ENCODE measurements around the gene APOM. TPM values are rescaled to one million over a fixed set of nuclear protein-coding genes. Genes with fewer than 3 reads are reported as not detected.

APOM gene
- total RNA-seq, 1 experiment from 2014 or later = 5.0 TPM

DNA sequence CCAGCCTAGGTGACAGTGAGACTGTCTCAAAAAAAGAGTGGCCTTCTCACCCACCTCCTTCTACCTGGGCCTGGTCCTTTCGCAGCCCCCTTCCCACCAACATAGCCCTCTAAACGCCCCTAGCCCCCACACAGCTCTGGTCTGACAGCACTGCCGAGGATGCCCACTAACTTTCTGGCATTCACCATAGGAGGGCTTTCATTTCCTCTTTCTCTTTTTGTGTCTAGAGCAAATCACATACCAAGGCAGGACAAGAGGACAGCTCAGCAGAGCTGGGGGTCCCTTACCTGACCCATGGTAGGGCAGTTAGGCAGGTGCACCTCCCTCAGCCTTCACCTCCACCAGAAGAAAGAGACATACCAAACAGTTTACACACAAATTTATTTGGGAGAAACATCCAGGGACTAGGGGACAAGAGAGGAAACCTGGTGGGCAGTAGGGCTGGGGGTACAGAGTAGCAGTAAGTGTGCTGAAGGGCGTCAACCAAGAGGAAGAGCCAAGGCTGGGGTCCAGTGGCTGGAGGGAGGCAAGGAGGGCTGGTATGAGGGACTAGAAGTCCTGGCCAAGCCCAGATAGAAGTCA, 20.7 kb downstream of the APOM start:
- TF ChIP-seq, protein P1, sequence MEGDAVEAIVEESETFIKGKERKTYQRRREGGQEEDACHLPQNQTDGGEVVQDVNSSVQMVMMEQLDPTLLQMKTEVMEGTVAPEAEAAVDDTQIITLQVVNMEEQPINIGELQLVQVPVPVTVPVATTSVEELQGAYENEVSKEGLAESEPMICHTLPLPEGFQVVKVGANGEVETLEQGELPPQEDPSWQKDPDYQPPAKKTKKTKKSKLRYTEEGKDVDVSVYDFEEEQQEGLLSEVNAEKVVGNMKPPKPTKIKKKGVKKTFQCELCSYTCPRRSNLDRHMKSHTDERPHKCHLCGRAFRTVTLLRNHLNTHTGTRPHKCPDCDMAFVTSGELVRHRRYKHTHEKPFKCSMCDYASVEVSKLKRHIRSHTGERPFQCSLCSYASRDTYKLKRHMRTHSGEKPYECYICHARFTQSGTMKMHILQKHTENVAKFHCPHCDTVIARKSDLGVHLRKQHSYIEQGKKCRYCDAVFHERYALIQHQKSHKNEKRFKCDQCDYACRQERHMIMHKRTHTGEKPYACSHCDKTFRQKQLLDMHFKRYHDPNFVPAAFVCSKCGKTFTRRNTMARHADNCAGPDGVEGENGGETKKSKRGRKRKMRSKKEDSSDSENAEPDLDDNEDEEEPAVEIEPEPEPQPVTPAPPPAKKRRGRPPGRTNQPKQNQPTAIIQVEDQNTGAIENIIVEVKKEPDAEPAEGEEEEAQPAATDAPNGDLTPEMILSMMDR (IDR thresholded peaks at IDR 0.05; ENCODE audit: unreplicated experiment) = no peak
- Mint-ChIP-seq H3K4me1 (ENCODE audit: insufficient read depth, unreplicated experiment) (peaks cover 12% of the 10 kb centered on the region), H3K27me3 (ENCODE audit: insufficient read depth, unreplicated experiment) (peaks cover 18% of the 10 kb centered on the region), H3K9me3 (ENCODE audit: unreplicated experiment) (no peaks in the 10 kb centered on the region), H3K4me3 (ENCODE audit: unreplicated experiment) (no peak overlapping the region), H3K27ac (ENCODE audit: low read depth, unreplicated experiment) (no peak overlapping the region), H3K36me3 (ENCODE audit: insufficient read depth, unreplicated experiment) (peaks cover 23% of the 10 kb centered on the region)
- DNase-seq (ENCODE audit: unreplicated experiment) = no peak
- BruUV-seq (replicated peaks) = no TSS peak
- ChIA-PET CTCF (interaction anchor here (0.6 kb wide), 1 partner anchor 438 kb away, joined by 4 read pairs; no protein-coding TSS in a partner anchor), POLR2A (interaction anchor here (1.7 kb wide), 1 partner anchor 188 kb away, joined by 4 read pairs; no protein-coding TSS in a partner anchor)
- intact Hi-C loops (cut with micrococcal nuclease) = no loop called here

DNA sequence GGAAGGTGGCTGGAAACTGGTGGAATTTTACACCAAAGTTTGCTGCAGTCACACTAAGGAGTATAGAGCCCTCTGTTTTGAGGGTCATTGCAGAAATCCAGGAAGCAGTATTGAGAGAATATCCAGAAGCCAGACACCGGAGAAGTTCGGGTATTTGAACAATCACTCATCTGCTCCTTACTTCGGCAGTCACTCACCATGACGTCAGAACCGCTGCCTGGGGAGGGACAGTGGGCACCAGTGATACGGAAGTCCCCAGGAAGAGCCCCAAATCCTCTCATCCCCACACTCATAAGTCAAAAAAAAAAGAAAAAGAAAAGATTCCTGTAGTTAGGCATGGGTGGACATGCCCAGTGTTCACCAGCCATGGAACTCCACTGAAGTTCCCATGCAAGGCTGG, 21.2 kb downstream of the APOM start:
- BruUV-seq (replicated peaks) = no TSS peak

DNA sequence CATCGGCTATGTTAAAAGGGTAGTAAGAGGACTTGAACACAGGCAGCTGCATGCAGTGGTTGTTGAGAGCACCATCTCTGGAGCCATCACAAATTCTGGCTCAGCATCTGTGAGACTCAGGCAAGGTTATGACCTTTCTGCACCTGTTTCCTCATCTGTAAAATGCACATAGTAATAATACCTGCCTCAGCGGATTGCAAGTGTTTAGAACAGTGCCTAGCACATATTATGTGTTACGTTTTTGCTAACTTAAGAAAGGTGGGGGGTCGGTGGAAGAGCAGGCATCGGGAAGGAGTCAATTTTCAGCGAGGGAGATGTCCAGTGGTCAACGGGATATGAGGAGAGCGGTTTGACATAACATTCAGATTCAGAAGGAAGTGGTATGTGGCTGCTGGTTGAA, 22.3 kb downstream of the APOM start:
- H3K27me3 Mint-ChIP-seq (ENCODE audit: insufficient read depth, unreplicated experiment) = peaks cover 18% of the 10 kb centered on the region
- ChIA-PET POLR2A (interaction anchor here (1.0 to 1.9 kb wide), 6 partner anchors 11 to 152 kb away, joined by 3 to 6 read pairs (median 4); partner anchors contain the start of genes GPANK1 and HSPA1B), CTCF (interaction anchor here (0.6 to 1.5 kb wide), 2 partner anchors 221 to 274 kb away, joined by 4 to 6 read pairs; no protein-coding TSS in a partner anchor)
- TF ChIP-seq, protein P1 (IDR thresholded peaks at IDR 0.05; ENCODE audit: unreplicated experiment) = no peak
- peaks cover 7% of the 10 kb centered on the region for H3K36me3 Mint-ChIP-seq (ENCODE audit: insufficient read depth, unreplicated experiment)
- no TSS peak for BruUV-seq (replicated peaks)
- intact Hi-C loops (cut with micrococcal nuclease) = no loop called here
- no peak for DNase-seq (ENCODE audit: unreplicated experiment)
- H3K27ac Mint-ChIP-seq (ENCODE audit: low read depth, unreplicated experiment) = peak overlapping the region; percentile 35
- no peaks in the 10 kb centered on the region for H3K9me3 Mint-ChIP-seq (ENCODE audit: unreplicated experiment)
- H3K4me3 Mint-ChIP-seq (ENCODE audit: unreplicated experiment) = no peak overlapping the region
- H3K4me1 Mint-ChIP-seq (ENCODE audit: insufficient read depth, unreplicated experiment) = peaks cover 12% of the 10 kb centered on the region

More for the DNA sequence above, 21.2 kb downstream of the APOM start:
- H3K4me1 Mint-ChIP-seq (ENCODE audit: insufficient read depth, unreplicated experiment) = peaks cover 12% of the 10 kb centered on the region
- no peak for DNase-seq (ENCODE audit: unreplicated experiment)
- H3K9me3 Mint-ChIP-seq (ENCODE audit: unreplicated experiment) = no peaks in the 10 kb centered on the region
- TF ChIP-seq, protein P1 (IDR thresholded peaks at IDR 0.05; ENCODE audit: unreplicated experiment) = no peak
- intact Hi-C loops (cut with micrococcal nuclease) = no loop called here
- ChIA-PET POLR2A (interaction anchor here (0.6 to 1.6 kb wide), 3 partner anchors 10 to 99 kb away, joined by 3 to 6 read pairs (median 3); partner anchors contain the start of gene GPANK1), CTCF (no interaction called here)
- no peak overlapping the region for H3K27ac Mint-ChIP-seq (ENCODE audit: low read depth, unreplicated experiment)
- H3K4me3 Mint-ChIP-seq (ENCODE audit: unreplicated experiment) = no peak overlapping the region
- H3K27me3 Mint-ChIP-seq (ENCODE audit: insufficient read depth, unreplicated experiment) = peaks cover 18% of the 10 kb centered on the region
- H3K36me3 Mint-ChIP-seq (ENCODE audit: insufficient read depth, unreplicated experiment) = peaks cover 18% of the 10 kb centered on the region

DNA sequence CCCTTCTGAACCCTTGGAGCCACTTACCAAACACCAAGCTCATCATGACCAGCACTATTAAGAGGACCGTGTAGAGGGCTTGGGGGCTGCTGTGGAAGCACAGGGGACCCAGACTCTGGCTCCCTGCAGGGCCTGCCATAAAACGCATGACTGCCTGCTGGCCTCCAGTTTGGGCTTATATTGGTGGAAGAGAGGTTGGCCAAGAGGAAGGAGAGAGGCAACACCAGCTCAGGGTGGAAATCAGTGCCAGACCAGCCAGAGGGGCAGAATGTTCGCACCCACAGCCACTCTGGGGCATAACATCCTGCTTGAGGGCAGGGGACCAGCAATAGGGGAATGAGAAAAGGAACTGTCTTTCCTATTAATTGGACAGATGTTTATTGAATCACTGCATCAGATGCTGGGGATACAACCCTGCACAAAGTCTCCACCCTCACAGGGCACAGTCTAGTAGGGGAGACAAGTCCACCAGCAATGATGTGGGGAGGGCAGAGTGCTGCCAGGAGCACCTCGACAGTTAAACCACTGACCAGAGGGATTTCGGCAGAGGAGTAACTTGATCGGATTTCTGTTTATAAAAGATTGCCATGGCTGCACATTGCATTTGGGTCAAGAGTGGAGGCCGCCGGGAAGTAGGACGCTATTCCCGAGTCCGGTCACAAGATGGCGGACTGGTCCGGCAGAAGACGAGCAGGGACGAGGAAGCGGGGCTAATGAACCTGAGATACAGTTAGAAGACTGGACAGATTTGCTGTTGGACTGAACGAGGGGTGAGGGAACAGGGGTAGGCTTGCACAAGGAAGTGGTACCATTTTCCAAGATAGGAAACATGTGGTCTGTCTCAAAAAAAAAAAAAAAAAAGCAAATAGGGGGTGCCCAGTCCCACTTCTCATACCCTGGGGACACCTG, 24.8 kb downstream of the APOM start, which contains the start of gene LY6G5C:
LY6G5C (minus strand) TSS at position 842 of the 909 bp plus-strand sequence; CDS start at position 148, 694 bp downstream.
- no TSS peak for BruUV-seq (replicated peaks)
- Mint-ChIP-seq H3K27me3 (ENCODE audit: insufficient read depth, unreplicated experiment) (peaks cover 18% of the 10 kb centered on the region), H3K27ac (ENCODE audit: low read depth, unreplicated experiment) (peak within 1 kb of the TSS; percentile 87)

More for the DNA sequence above, 24.8 kb downstream of the APOM start, which contains the start of gene LY6G5C:
- peak; percentile 81 for DNase-seq (ENCODE audit: unreplicated experiment)
- H3K4me1 Mint-ChIP-seq (ENCODE audit: insufficient read depth, unreplicated experiment) = peaks cover 12% of the 10 kb centered on the region
- peaks cover 13% of the 10 kb centered on the region for H3K36me3 Mint-ChIP-seq (ENCODE audit: insufficient read depth, unreplicated experiment)
- POLR2A ChIA-PET = interaction anchor here (0.6 to 0.8 kb wide), 2 partner anchors 10 to 16 kb away, joined by 3 to 4 read pairs; partner anchors contain the start of gene GPANK1
- peak within 1 kb of the TSS; percentile 73 for H3K4me3 Mint-ChIP-seq (ENCODE audit: unreplicated experiment)
- H3K9me3 Mint-ChIP-seq (ENCODE audit: unreplicated experiment) = no peaks in the 10 kb centered on the region
- CTCF ChIA-PET = interaction anchor here (0.6 to 2.5 kb wide), 22 partner anchors 8 to 1840 kb away, joined by 3 to 9 read pairs (median 4); partner anchors contain the start of genes CLIC1 and NOTCH4
- TF ChIP-seq, protein P1 (IDR thresholded peaks at IDR 0.05; ENCODE audit: unreplicated experiment) = peak; percentile 84
- intact Hi-C loops (cut with micrococcal nuclease) = loop anchor here (1.0 to 5.0 kb wide), 6 partner anchors 48 to 272 kb away; partner anchors contain the start of gene DDAH2
